Esophagus squamous epithelium (tissue), 5 donors: ENCODE measurements around the gene LIX1. TPM values are rescaled to one million over a fixed set of nuclear protein-coding genes. Genes with fewer than 3 reads are reported as not detected.

Source experiments
- DNase-seq: peaks from one replicate; lab custom pipeline; 2025; lab: John Stamatoyannopoulos, UW
- H3K27ac ChIP-seq, 4 donors: fragments of 200-600 bp; sonication (generic); one replicate each; pipeline ENCODE4 v1.5.1; 2016 to 2019; ENCODE audit warnings: mild to moderate bottlenecking in 1 of 4
- H3K27me3 ChIP-seq, 4 donors: fragments of 200-600 bp; sonication (generic); 1 replicate in 3 of 4; 2 replicates in 1 of 4; pipeline versions ENCODE4 v1.5.1 to v1.6.0; 2017 to 2021; ENCODE audit warnings: antibody characterized with exemption in 1 of 4
- H3K36me3 ChIP-seq, 3 donors: fragments of 200-600 bp; sonication (generic); one replicate each; pipeline ENCODE4 v1.5.1; 2016 to 2019
- H3K4me1 ChIP-seq, 3 donors: fragments of 200-600 bp; sonication (generic); one replicate each; pipeline ENCODE4 v1.5.1; 2017 to 2019
- H3K4me3 ChIP-seq, 4 donors: fragments of 200-600 bp; sonication (generic); 1 replicate in 3 of 4; 2 replicates in 1 of 4; pipeline ENCODE4 v1.5.1; 2016 to 2019; ENCODE audit warnings: mild to moderate bottlenecking in 2 of 4, moderate library complexity in 1 of 4
- H3K9me3 ChIP-seq, 3 donors: fragments of 200-600 bp; sonication (generic); one replicate each; pipeline ENCODE4 v1.5.1; 2016 to 2019
- POLR2A ChIP-seq, 4 donors: fragments of 450-650 bp; IDR thresholded peaks; one replicate each; pipeline ENCODE4 v1.6.1; 2017; ENCODE audit warnings: antibody characterized with exemption in 4 of 4, mild to moderate bottlenecking in 4 of 4, moderate library complexity in 3 of 4
- WGBS, 2 donors: methylation state at CpG; one replicate each; pipeline ENCODE4 v1.1.5; 2018; 5-methylcytosine and 5-hydroxymethylcytosine counted together
- intact Hi-C: fragments of 100-400 bp; cut with DNase I; formaldehyde crosslinking; loops from one replicate; pipeline ENCODE4 v1.15.0; 2022
- total RNA-seq, 4 donors: library from RNA; depleted of rRNA; stranded (reverse); fragments of >200 nt; gene quantifications; one replicate each; pipeline ENCODE4 v1.1.0, GENCODE V29; 2016
- TF ChIP-seq, protein P1 (sequence below), 6 experiments: fragments of 450-650 bp in 4 of 6; fragments of 200-600 bp in 2 of 6; sonication (generic) in 2 of 6; IDR thresholded peaks; one replicate each; pipeline ENCODE4 v1.5.1; 2016 to 2019; ENCODE audit warnings: antibody characterized with exemption in 6 of 6, mild to moderate bottlenecking in 4 of 6, moderate library complexity in 4 of 6
- donor health status: DM: yes; HTN: yes; CAD: no.

Gene LIX1
- total RNA-seq, 4 donors from 2014 or later: not detected

DNA sequence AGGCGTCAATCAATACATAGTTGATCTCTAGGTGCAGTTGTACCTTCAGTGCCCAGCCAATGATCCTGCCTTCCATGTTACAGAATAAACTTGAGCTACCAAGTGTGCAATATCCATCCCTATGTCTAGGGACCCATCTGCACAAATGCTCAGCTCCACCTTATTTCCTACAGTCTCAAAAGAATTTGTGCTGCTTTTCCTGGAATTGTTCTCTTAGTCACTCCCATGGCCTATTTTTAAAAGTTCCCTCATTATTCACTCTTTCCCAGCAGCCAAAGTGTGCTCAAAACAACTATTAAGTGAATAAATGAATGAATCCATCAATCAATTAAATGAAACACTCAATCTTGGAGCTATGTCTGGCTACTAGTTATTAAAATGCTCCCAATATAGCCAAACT lies 14.7 kb downstream of the LIX1 start:
- H3K4me1 ChIP-seq: no peaks in the 10 kb centered on the region
- no peaks in the 10 kb centered on the region for H3K36me3 ChIP-seq
- TF ChIP-seq POLR2A (IDR thresholded peaks at IDR 0.05): no peak
- TF ChIP-seq, protein P1, sequence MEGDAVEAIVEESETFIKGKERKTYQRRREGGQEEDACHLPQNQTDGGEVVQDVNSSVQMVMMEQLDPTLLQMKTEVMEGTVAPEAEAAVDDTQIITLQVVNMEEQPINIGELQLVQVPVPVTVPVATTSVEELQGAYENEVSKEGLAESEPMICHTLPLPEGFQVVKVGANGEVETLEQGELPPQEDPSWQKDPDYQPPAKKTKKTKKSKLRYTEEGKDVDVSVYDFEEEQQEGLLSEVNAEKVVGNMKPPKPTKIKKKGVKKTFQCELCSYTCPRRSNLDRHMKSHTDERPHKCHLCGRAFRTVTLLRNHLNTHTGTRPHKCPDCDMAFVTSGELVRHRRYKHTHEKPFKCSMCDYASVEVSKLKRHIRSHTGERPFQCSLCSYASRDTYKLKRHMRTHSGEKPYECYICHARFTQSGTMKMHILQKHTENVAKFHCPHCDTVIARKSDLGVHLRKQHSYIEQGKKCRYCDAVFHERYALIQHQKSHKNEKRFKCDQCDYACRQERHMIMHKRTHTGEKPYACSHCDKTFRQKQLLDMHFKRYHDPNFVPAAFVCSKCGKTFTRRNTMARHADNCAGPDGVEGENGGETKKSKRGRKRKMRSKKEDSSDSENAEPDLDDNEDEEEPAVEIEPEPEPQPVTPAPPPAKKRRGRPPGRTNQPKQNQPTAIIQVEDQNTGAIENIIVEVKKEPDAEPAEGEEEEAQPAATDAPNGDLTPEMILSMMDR (IDR thresholded peaks at IDR 0.05): no peak
- no peak overlapping the region for H3K4me3 ChIP-seq
- H3K27me3 ChIP-seq: peaks cover 0 to 4% (median 0%) of the 10 kb centered on the region in 4 donors
- WGBS, 2 donors: 100% methylated on average over 1 of the region's 1 CpG
- no peak for DNase-seq
- intact Hi-C loops: no loop called here
- H3K27ac ChIP-seq: no peak overlapping the region
- no peaks in the 10 kb centered on the region for H3K9me3 ChIP-seq

DNA sequence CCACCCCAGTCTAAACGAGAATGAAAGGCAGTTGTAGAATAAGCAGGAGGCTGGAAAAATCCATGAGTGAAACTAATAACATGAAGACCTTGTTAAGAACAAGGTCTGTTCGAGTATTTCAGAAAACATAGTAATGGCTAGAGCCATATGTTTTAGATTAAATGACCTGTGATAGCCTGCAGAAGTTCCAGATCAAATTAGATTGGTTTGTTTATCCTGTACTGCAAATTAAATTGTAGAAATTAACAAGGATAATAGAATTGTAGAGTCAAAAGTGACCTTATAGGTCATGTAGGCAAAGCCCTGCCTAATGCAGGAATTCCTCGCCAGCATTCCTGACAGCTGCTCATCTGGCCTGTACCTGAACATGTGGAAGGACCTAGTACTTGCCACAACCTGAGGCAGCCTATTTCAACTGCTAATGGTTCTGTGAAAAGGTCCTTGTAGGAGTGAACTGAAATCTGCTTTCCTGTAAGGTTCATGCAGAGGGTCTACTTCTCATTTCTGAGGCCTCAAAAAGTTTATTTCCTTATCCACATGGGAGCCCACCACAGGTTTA lies 17.2 kb downstream of the LIX1 start:
- H3K9me3 ChIP-seq: no peaks in the 10 kb centered on the region
- DNase-seq: no peak
- H3K36me3 ChIP-seq: no peaks in the 10 kb centered on the region
- H3K27me3 ChIP-seq: peaks cover 0 to 4% (median 0%) of the 10 kb centered on the region in 4 donors
- no peak overlapping the region for H3K27ac ChIP-seq
- no peak for TF ChIP-seq POLR2A (IDR thresholded peaks at IDR 0.05)
- H3K4me1 ChIP-seq: no peaks in the 10 kb centered on the region
- 68 to 72% methylated on average over 3 of the region's 3 CpGs for WGBS, 2 donors
- intact Hi-C loops: no loop called here
- H3K4me3 ChIP-seq: no peak overlapping the region

DNA sequence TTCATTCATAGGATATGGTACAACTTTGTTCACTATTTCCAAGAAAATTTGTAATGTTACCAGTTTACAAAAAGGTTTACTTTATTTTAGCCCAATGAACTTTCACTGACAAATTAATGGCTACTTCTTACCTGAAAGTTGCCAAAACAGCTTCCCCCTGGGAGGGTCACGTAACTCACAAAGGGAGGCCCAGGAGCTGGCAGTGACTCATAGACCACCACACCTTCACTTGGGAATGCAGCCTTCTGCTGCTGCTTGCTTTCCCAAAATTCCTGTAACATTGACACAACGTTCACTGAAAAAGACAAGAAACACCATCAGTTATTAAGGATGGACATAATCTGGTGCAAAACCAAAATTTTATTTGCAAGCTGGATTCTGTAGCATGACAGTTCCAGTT lies 18.1 kb downstream of the LIX1 start:
- Histone ChIP-seq H3K4me3 (no peak overlapping the region), H3K4me1 (no peaks in the 10 kb centered on the region), H3K9me3 (no peaks in the 10 kb centered on the region), H3K27ac (no peak overlapping the region), H3K27me3 (peaks cover 0 to 4% (median 0%) of the 10 kb centered on the region in 4 donors), H3K36me3 (no peaks in the 10 kb centered on the region)
- DNase-seq: no peak
- intact Hi-C loops: no loop called here
- TF ChIP-seq POLR2A (IDR thresholded peaks at IDR 0.05): no peak
- TF ChIP-seq, protein P1 (IDR thresholded peaks at IDR 0.05): no peak
- WGBS, 2 donors: 51 to 64% methylated on average over 2 of the region's 2 CpGs

DNA sequence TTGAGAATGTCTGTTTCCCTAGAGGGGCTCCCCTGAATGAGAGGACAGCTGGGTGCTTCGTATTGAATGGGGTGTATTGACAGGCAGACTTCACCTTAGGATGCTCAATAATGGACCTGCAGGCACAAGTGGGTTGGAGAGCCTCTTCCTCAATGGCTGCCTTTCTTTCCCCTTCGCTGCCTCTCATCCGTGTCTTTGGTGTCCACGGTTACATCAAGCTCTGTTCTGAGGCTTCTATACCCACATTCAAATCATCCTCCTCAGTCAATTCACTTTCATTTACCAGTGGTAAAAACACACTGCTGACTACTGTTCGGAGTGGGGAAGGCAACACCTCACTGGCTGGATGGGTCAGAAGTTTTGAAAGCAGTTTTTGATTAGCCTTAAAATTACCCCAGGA lies 20.6 kb downstream of the LIX1 start:
- no peak for TF ChIP-seq POLR2A (IDR thresholded peaks at IDR 0.05)
- TF ChIP-seq, protein P1 (IDR thresholded peaks at IDR 0.05): no peak
- Histone ChIP-seq H3K4me1 (no peaks in the 10 kb centered on the region), H3K9me3 (no peaks in the 10 kb centered on the region), H3K27me3 (peaks cover 0 to 4% (median 0%) of the 10 kb centered on the region in 4 donors), H3K27ac (no peak overlapping the region), H3K4me3 (no peak overlapping the region), H3K36me3 (no peaks in the 10 kb centered on the region)
- 82 to 88% methylated on average over 5 of the region's 5 CpGs for WGBS, 2 donors
- intact Hi-C loops: no loop called here
- DNase-seq: no peak

DNA sequence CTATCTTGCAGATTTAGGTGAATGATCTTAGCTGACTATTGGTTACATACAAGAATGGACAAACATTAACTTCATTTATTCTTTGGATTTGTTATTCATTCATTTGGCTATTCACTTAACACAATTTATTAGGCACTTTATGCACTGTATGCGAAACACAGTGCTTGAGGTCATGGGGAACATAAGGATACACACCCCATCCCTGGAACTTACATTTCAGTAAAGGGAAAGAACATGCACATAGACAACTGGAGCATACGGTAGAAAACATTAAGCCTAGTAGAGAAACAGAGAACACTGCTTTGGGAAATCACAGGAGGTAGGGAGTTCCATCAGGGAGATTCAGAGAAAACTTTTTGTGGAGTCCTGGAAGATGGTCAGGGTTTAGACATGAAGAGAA lies 22.2 kb downstream of the LIX1 start:
- WGBS, 2 donors: 57 to 68% methylated on average over 2 of the region's 2 CpGs
- Histone ChIP-seq H3K4me1 (no peaks in the 10 kb centered on the region), H3K27me3 (peaks cover 0 to 4% (median 0%) of the 10 kb centered on the region in 4 donors), H3K27ac (no peak overlapping the region), H3K9me3 (no peaks in the 10 kb centered on the region), H3K4me3 (no peak overlapping the region), H3K36me3 (no peaks in the 10 kb centered on the region)
- intact Hi-C loops: no loop called here
- TF ChIP-seq, protein P1 (IDR thresholded peaks at IDR 0.05): no peak
- TF ChIP-seq POLR2A (IDR thresholded peaks at IDR 0.05): no peak
- DNase-seq: no peak

DNA sequence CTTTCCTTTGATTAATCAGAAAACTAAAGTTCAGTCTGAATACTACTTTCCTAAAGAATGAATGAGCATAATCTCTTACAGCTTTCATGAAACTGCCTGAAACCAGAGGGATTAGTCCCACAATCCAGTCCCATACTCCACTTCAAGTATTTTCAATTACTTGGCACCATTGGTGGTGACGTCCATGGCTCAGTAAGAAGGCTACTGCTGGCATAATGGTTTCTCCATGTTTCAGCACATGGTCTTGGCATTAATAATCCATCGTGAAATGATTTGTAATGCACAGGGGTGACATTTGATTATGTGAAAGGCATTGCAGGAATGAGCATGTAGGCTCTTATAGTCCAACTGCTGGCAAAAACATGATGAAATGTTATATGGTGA lies 23.4 kb downstream of the LIX1 start:
- TF ChIP-seq POLR2A (IDR thresholded peaks at IDR 0.05): no peak
- TF ChIP-seq, protein P1 (IDR thresholded peaks at IDR 0.05): no peak
- intact Hi-C loops: no loop called here
- Histone ChIP-seq H3K4me3 (no peak overlapping the region), H3K27ac (no peak overlapping the region), H3K9me3 (no peaks in the 10 kb centered on the region), H3K27me3 (peaks cover 0 to 4% (median 0%) of the 10 kb centered on the region in 4 donors), H3K4me1 (no peaks in the 10 kb centered on the region), H3K36me3 (no peaks in the 10 kb centered on the region)
- no peak for DNase-seq
- 49 to 68% methylated on average over 2 of the region's 2 CpGs for WGBS, 2 donors
